Kidney glomerular epithelial cell (primary cell): ENCODE measurements around the gene RPAP3.

ENCODE experiments used
- DNase-seq: peaks from one replicate; lab custom pipeline; 2025; lab: John Stamatoyannopoulos, UW

Gene RPAP3

DNA sequence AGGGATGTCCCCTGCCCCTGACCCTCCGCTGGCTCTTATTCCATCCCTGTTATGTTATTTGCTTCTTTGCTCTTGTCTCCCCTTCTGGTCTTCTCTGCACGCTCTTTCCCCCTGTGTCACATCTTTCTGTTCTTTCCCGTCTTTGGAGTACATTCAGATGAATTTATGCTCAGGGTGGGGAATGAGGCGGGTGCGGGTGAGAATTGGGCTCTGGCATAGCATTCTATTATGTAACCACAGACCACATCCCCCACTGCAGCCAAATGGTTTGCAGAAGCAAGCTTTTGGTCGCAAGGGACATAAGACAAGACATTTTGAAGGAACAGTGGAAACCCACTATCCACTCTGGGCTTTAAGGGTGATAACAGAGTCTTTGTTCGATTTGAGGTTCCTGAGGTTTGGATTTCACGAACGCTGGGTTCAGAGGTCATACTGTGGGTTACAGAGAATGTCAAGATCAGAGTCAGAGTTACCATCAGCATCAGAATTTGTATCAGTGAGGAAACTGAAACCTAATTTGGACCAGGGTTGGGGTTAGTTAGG lies 15.7 kb upstream of the RPAP3 start:
- DNase-seq = no peak

DNA sequence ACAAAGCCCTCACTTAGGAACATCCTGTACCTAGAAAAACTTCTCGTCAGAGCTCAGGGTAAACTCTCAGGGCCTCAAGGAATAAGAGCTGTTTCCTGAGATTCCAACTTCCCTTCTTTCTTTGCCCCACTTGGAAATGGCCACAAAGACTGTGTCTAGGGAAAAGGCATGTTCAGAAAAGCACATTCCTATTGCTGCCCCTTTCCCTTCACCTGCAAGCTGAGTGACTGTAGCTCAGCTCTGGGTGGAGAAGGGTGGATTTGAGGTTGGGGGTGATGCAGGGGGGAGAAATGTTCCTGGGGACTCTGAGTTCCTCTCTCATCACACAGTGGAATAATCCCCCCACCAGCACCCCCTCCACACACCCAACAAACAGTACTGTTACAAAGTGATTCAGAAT lies 12.7 kb upstream of the RPAP3 start:
- DNase-seq = no peak

- DNase-seq = peak; percentile 37
Observed at GRCh38 chr12:47717443-47718193, 11.8 kb upstream of the RPAP3 start.

DNA sequence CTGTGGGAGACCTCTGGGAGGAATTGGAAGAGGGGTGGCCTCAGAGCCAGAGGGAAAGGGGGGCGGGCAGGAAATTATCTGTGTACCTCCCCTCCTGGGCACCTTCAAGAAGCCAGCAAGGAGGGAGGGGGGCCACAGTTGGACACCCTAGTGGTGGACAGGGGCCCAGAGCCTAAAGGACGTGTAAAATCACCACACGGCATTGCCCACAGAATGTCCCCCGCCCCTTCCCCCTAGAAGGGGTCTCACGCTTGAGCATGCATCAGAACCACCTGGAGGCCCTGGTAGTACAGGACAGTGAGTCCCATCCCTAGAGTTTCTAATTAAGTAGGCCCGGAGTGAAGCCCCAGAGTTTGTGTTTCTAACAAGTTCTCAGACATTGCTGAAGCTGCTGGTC lies 11.2 kb upstream of the RPAP3 start:
- DNase-seq = no peak

DNA sequence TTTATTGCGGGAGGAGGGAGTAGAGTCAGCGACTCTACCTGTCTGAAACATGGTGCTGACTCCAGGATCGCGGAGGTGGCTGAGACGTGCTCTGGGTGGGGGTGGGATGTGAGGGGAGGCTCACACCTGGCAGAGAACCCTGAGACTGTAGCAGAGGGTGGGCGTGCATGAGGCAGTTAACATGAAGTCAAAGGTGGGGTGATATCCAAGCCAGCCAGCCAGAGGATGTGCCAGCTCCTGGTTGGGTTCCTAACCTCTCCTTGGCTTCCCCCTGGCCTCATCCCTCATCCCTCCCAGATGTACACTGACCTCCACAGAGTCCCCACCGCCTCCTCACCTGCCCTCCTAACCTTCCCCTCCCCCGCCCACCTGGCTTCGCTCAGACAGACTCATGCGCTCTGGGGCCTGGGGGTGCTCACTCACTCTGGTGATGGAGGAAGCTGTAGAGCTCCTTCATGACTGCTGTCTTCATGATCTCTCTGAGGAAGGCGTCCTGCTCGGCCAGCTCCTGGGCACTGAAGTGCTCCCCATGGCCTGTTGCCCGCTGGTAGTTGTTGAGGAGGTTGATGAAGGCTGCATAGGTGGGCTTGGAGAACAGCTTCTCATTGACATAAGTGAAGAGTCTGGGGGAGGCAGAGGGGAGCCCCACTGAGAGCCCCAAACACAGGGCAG lies 10.2 kb upstream of the RPAP3 start:
- no peak for DNase-seq

DNA sequence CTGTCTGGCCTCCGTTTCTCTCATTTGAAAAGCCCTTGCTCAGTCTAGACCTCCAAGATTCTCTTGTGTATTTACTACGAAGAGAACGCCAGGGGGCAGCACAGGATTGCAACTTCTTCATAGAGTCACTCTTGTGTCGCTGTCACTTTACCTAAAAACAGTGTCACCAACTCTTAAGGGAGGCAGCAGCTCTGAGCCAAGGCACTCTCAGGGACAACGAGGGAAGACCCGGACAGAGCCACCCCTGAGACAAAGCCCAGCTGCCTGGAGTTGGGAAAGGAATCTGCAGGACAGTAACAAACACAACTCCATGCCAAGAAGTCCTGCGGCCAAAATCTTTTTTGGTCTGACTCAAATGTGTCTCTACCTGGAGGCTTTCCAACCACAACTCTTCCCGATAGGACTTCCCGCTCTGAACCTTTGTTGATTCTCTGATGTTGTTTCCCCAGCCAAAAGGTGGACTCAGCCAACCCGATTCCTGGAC lies 9.6 kb upstream of the RPAP3 start:
- peak; percentile 37 for DNase-seq

- no peak for DNase-seq
Observed at GRCh38 chr12:47714826-47715386, 9.1 kb upstream of the RPAP3 start.

GRCh38 chr12:47712171-47712570 lies 6.3 kb upstream of the RPAP3 start:
- DNase-seq = no peak

DNA sequence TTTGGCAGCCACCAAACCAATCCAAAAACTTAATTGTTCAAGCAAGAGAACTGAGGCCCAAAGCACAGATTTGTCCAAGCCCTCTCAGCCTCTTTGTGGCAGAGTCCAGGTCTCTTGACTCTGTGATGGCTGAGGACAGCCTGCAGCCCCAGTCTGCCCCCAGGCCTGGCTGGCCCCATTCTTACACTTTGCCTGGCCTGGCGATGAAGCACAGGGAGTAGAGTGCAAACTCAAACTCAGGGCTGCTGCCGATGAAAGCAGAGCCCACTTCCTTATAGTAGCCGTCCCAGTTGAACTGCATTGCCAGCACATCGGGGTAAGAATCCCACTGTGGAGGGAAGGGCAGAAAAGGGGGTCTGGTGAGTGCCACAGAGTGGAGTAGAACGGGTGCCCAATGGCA lies 5.6 kb upstream of the RPAP3 start:
- DNase-seq = no peak

- no peak for DNase-seq
Observed at GRCh38 chr12:47710278-47710677, 4.4 kb upstream of the RPAP3 start.

- no peak for DNase-seq
Observed at GRCh38 chr12:47709671-47710070, 3.8 kb upstream of the RPAP3 start.

- no peak for DNase-seq
Observed at GRCh38 chr12:47709237-47709636, 3.4 kb upstream of the RPAP3 start.

DNA sequence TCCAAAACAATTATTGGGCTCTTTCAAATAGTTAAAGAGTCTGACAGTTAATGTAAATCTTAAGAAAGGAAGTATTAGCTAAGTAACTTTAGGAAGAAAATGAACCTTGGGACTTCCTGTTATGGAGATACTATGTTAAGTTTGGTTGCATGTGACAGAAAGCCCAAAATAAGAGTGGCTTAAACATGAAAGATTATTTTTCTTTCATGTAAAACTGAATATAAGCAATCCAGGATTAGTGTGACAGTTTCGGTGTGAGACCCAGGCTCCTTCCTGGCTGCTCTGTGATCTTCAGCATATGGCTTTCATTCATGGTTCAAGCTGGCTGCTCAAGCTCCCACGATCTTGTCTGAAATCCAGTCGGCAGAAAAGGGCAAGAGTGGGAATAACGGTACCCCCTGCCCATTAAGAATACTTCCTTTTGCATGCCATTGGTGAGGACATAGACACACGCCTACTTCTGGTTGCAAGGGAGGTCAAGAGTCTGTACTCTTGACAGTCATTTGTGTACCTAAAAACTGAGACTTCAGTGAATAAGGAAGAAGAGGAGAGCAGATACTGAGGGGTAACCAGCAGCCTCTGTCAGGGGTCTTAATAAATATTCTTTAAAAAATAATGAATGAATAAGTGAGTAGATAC lies 2.2 kb upstream of the RPAP3 start:
- no peak for DNase-seq

GRCh38 chr12:47707355-47707754 lies 1.5 kb upstream of the RPAP3 start:
- DNase-seq = no peak

DNA sequence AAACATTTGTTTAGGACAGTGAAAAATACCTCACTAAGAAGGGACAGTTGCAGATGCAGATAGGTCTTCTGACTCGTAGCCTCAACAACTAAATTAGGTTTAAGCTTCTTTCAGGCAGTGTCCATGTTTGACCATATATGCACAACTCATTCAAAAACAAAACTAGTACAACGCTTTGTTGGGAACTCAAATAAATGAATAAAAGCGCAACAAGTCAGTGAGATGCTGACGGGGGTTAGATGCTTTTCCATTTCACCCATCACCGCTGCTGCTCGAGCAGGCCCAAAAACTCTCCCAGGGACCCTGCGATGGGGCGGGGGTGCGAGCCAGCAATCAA lies 633 bp downstream of the RPAP3 start:
- no peak for DNase-seq

DNA sequence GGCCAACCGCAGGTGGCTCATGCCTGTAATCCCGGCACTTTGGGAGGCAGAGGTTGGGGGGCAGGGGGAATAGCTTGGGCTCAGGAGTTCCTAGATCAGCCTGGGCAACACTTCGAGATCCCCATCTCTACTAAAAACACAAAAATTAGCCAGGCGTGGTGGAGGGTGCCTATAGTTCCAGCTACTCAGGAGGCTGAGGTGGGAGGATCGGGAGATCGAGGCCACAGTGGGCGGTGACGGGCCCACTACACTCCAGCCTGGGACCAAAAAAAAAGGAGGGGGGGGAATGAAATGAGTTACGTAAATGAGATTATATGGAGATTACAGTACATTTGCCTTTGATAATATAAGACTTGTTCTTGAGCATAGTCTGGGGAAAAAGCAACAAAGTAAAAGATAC lies 1.1 kb downstream of the RPAP3 start:
- no peak for DNase-seq

- no peak for DNase-seq
Observed at GRCh38 chr12:47700263-47700662, 5.6 kb downstream of the RPAP3 start.

DNA sequence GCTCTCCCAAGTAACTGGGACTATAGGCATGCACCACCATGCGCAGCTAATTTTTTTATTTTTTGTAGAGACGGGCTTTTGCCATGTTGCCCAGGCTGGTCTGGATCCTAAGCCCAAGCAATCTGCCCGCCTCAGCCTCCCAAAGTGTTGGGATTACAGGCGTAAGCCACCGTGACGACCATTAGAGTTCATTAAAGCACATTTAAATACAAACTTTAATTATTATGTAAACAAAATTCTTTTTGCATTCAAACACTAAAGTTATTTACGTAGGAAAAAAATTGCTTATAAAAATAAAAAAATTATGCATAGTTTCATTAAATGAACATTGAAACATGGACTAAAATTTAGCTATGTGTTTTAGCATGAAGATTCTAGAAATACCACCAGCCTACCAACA lies 7.2 kb downstream of the RPAP3 start:
- no peak for DNase-seq

GRCh38 chr12:47698055-47698454 lies 7.8 kb downstream of the RPAP3 start:
- DNase-seq = no peak

DNA sequence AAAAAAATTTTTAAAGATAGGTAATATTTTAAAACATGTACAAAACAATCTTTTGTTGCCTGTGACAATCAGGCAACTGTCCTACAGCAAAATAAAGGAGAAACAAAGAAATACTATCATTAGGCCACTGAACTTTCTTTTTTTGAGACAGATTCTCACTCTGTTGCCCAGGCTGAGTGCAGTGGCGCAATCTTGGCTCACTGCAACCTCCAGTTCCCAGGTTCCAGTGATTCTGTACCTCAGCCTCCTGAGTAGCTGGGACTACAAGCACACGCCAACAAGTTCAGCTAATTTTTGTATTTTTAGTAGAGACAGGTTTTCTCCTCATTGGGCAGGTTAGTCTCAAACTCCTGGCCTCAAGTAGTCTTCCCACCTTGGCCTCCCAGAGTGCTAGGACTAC lies 16.6 kb downstream of the RPAP3 start:
- DNase-seq = no peak

DNA sequence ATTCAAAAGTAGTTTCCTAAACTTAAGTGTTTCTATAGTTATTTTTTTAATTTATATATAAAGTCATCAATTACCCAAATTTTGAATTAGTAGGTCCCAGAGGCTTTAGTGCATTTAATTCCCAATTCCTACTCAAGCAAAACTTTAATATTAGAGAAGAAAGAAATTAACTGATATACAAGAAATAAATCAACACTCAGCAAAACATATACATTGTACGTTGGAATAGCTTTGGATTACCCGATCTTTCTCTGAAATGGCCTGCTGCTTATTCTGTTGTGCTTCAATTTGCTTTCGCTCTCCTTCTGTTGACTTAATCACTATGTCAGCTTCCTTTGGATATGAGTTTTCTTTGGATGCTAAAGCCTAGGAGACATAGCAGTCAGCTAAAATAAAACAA lies 18.2 kb downstream of the RPAP3 start:
- no peak for DNase-seq

- DNase-seq = peak; percentile 51
Observed at GRCh38 chr12:47686645-47687240, 19.1 kb downstream of the RPAP3 start.
